ENCODE results near the gene ATG13. TPM values are rescaled to one million over a fixed set of nuclear protein-coding genes. Genes with fewer than 3 reads are reported as not detected.

The ATG13 gene
- total and polyA plus RNA-seq, 4 donors: 29.9 to 72.7 (median 53.0) TPM

GRCh38 chr11:46724088-46724487, 106.7 kb downstream of the ATG13 start:
- intact Hi-C loops (cut with DNase I): no loop called here

More at GRCh38 chr11:46724088-46724487, 106.7 kb downstream of the ATG13 start:
- no peak overlapping the region for H3K27ac ChIP-seq (ENCODE audit: low read depth in 1 of 2, low read length in 2 of 2)
- H3K9me3 ChIP-seq (ENCODE audit: control insufficient read depth, low read length): no peaks in the 10 kb centered on the region
- ATAC-seq (ENCODE audit: low FRiP score): no peak
- H3K36me3 ChIP-seq (ENCODE audit: control insufficient read depth in 1 of 2, insufficient read depth in 2 of 2, low read length in 1 of 2): no peaks in the 10 kb centered on the region
- WGBS, 2 donors: 63 to 65% methylated on average over 8 of the region's 8 CpGs
- H3K4me3 ChIP-seq (ENCODE audit: low read length in 2 of 2): no peak overlapping the region
- no peaks in the 10 kb centered on the region for H3K27me3 ChIP-seq (ENCODE audit: control insufficient read depth in 1 of 2, insufficient read depth in 2 of 2, low read length in 1 of 2)
- H3K4me1 ChIP-seq (ENCODE audit: control insufficient read depth in 1 of 2, insufficient read depth in 2 of 2, low read length in 2 of 2): no peaks in the 10 kb centered on the region
- DNase-seq: no peak

Other genes starting within 250 kb of the ATG13 start
- 10 to 100 TPM; 11.8 to 23.4 TPM for gene MDK, start 235.9 kb upstream of the ATG13 start, total RNA-seq
- 10 to 100 TPM; 15.8 to 40.3 TPM for gene MDK, start 235.9 kb upstream of the ATG13 start, polyA plus RNA-seq
- gene CHRM4, start 225.8 kb upstream of the ATG13 start, total RNA-seq: under 1 TPM in 1 of 2 donors, not detected in 1; 0.29 TPM
- 1 to 10 TPM in 1 of 2 donors, under 1 TPM in 1; 0.28 to 1.9 TPM for gene CHRM4, start 225.8 kb upstream of the ATG13 start, polyA plus RNA-seq
- gene AMBRA1, start 23.5 kb upstream of the ATG13 start, total RNA-seq: 10 to 100 TPM; 27.8 to 35.0 TPM
- gene AMBRA1, start 23.5 kb upstream of the ATG13 start, polyA plus RNA-seq: 1 to 10 TPM; 2.6 to 5.8 TPM
- gene HARBI1, start 326 bp upstream of the ATG13 start, total RNA-seq: 1 to 10 TPM; 2.3 to 3.0 TPM
- gene HARBI1, start 326 bp upstream of the ATG13 start, polyA plus RNA-seq: 1 to 10 TPM; 2.1 to 2.3 TPM
- 100 to 1,000 TPM; 173 to 185 TPM for gene ARHGAP1, start 83.1 kb downstream of the ATG13 start, total RNA-seq
- gene ARHGAP1, start 83.1 kb downstream of the ATG13 start, polyA plus RNA-seq: 10 to 100 TPM; 27.8 to 74.1 TPM
- gene ZNF408, start 83.5 kb downstream of the ATG13 start, total RNA-seq: 1 to 10 TPM; 9.8 to 9.9 TPM
- 10 to 100 TPM in 1 of 2 donors, 1 to 10 TPM in 1; 3.0 to 13.3 TPM for gene ZNF408, start 83.5 kb downstream of the ATG13 start, polyA plus RNA-seq
- gene F2, start 101.7 kb downstream of the ATG13 start, total RNA-seq: under 1 TPM in 1 of 2 donors, not detected in 1; 0.19 TPM
- under 1 TPM in 1 of 2 donors, not detected in 1; 0.72 TPM for gene F2, start 101.7 kb downstream of the ATG13 start, polyA plus RNA-seq
- 10 to 100 TPM; 59.6 to 64.5 TPM for gene CKAP5, start 228.7 kb downstream of the ATG13 start, total RNA-seq
- 10 to 100 TPM; 12.0 to 18.4 TPM for gene CKAP5, start 228.7 kb downstream of the ATG13 start, polyA plus RNA-seq

Data from aorta (tissue), 5 donors.